HG03095 (cell line): ENCODE data around the gene IL20.
"Not testable (repeated sequence)": the region's sequence is repeated elsewhere in the genome, so short reads cannot be mapped to it uniquely, and the experiment has no call there.

ENCODE experiments used
- ATAC-seq: cut with Tn5 transposase; IDR thresholded peaks from one replicate; pipeline ENCODE4 v1.9.1; 2021; ENCODE audit warnings: moderate library complexity; ENCODE audit not compliant: unreplicated experiment

Gene IL20

GRCh38 chr1:206841609-206842323 lies 23.7 kb upstream of the IL20 start:
- no peak for ATAC-seq

DNA sequence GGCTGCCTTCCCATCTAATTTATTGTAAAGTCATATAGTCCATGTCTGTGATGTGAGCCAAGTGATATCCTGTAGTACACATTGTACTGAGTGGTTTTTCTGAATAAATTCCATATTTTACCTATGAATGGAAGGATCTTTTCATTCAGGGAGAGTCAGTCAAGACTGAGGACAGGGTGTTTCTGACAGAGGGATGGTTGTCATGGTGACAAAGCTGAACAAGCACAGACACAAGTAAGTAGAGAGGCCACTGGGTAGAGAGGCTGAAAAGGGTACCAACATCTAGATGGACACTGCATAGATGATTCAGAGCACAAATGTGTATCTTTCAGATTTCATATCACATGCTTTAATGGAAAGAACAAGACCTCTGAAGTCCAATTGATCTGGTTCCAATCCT lies 22.6 kb upstream of the IL20 start:
- no peak for ATAC-seq

DNA sequence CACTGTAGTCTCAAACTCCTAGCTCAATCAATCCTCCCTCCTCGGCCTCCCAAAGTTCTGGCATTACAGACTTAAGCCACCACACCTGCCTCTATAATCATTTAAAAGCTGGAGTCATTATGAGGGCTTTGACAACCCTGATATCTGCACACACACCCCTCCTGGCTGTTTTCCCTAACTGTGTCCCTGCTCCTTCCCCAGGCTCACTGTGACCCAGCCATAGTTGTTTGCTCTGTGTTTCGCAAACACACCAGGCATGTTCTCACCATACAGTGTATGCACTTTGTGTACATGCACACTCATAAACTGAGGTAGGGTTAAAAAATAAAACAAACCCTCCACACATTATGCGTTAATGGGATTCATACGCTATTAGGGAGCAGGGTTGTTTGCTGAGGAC lies 21.8 kb upstream of the IL20 start:
- no peak for ATAC-seq

GRCh38 chr1:206846487-206846886 lies 18.9 kb upstream of the IL20 start:
- no peak for ATAC-seq

- ATAC-seq: no peak
Measured at GRCh38 chr1:206847337-206847834, 18.0 kb upstream of the IL20 start.

GRCh38 chr1:206847946-206848345 lies 17.5 kb upstream of the IL20 start:
- no peak for ATAC-seq

DNA sequence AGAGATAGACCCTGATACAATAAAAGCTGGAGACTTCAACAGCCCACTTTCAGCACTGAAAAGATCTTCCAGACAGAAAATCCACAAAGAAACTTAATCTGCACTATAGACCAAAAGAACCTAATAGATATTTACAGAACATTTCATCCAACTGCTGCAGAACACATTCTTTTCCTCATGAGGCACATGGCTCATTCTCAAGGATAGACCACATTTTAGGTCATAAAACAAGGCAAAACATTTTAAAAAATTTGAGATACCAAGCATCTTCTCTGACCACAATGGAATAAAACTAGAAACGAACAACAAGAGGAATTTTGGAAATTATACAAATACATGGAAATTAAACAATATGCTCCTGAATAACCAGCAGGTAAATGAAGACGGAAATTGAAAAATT lies 15.0 kb upstream of the IL20 start:
- no peak for ATAC-seq

GRCh38 chr1:206851341-206852010 lies 13.9 kb upstream of the IL20 start:
- ATAC-seq: no peak

DNA sequence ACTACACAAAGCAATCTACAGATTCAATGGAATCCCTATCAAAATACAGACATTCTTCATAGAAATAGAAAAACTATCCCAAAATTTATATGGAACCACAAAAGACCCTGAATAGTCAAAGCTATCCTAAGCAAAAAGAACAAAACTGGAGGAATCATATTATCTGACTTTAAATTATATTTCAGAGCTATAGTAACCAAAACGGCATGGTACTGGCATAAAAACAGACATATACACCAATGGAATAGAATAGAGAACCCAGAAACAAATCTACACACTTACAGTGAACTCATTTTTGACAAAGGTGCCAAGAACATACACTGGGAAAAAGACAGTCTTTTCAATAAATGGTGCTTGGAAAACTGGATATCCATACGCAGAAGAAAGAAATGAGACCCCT lies 12.8 kb upstream of the IL20 start:
- ATAC-seq: not testable (repeated sequence)

GRCh38 chr1:206853696-206854095 lies 11.7 kb upstream of the IL20 start:
- ATAC-seq: not testable (repeated sequence)

- no peak for ATAC-seq
Measured at GRCh38 chr1:206854401-206855129, 10.9 kb upstream of the IL20 start.

DNA sequence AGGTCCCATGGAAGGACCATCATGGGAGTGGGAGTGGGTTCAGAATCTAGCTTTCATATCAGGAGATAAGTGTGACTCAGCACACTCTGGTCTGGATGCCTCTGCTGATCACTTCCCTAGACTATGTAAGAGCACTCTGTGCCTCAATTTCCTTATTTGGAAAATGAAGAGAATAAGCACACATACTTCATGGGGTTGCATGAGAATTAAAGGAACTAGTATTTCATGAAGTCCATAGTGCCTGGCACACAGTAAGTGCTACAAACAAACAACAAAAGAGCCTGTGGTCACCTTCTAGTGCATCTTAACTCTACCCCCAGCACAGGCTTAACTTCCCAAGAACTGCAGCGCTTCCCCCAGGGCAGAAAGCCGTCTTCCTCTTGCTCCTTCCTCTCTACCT lies 9.6 kb upstream of the IL20 start:
- ATAC-seq: no peak

- ATAC-seq: no peak
Measured at GRCh38 chr1:206856674-206857464, 8.6 kb upstream of the IL20 start.

DNA sequence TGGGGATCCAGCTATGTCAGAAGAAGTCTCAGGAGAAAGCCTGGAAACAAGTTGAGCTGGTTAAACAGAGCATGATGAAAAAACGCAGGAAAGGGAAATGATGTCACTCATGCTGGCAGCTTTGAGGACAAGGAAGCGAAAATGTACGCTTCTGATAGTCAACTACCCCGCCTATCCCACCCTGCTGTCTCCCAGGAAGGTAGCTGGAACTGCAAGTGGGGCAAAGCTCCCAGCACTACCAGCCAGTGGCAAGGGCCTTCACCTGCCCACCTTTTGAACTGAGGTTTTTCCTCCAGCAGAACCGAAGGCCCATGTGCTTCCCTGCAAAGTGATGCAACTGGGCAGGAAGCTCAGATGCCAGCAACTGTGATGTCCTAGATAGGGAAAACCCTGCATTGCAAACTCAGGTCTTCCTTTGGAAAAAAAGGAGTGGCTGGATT lies 6.3 kb upstream of the IL20 start:
- ATAC-seq: no peak

DNA sequence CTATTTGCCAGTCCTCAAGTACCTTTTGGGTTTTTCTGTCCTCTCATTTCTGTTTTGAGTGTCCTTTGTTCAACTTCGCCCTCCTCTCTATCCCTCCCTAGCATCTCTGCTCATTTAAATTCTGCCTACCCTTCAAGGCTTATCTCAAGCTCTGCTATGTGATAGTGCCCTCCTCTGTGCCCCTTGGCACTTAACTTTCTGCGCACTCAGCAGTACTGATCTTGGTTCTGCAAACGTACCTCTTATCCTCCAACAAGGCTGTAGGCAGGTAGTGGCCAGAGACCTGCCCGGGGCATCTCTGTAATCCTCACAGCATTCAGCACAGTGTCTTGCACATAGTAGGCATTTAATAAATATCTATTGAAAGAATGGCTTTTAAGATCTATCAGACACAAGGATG lies 5.3 kb upstream of the IL20 start:
- ATAC-seq: no peak

GRCh38 chr1:206863266-206863665 lies 2.2 kb upstream of the IL20 start:
- ATAC-seq: no peak

DNA sequence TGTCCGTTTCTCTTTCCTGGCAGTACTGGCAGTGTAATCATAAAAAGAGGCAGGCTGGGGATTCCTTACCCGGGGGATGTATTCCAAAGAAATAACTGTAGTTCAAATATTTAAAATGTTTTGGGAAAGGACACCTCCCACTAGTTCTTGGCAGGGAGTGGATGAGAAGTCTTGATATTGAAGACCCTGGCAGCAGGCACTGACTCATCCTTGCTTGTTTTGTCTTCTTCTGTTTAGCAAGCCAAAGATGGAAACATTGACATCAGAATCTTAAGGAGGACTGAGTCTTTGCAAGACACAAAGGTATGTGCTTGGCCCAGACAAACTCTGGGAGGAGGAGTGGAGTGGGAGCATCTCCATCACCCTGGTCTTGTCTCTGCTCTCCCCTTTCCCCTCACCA lies 639 bp downstream of the IL20 start:
- no peak for ATAC-seq

- ATAC-seq: no peak
Measured at GRCh38 chr1:206867239-206867638, 1.8 kb downstream of the IL20 start.

- no peak for ATAC-seq
Measured at GRCh38 chr1:206867716-206868115, 2.3 kb downstream of the IL20 start.

- no peak for ATAC-seq
Measured at GRCh38 chr1:206868264-206868663, 2.8 kb downstream of the IL20 start.

DNA sequence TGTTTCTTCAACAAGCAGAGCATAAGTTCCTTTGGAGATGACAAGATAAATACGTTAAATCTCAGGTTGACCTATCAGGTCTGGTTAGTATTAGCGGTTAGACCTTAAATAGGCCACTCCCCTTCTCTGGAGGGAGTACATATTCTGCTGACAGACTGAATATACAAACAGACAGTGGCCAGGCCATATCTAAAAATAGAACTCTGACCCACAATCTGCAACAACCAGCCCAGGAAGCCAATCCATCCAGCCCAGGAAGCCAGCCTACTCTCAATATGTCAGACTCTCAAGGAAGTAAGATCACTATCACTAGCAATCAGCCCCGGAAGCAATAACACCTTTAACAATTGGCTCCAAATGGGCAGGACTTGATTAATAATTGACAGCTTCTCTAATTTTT lies 6.7 kb downstream of the IL20 start:
- no peak for ATAC-seq
